Activated CD8-positive, alpha-beta memory T cell treated with anti-CD3 and anti-CD28 coated beads for 48 hours (primary cell): ENCODE measurements around the gene IPO13.
A peak's percentile ranks its signal among the peaks of the same experiment; 100 is the strongest.

Source experiments
- DNase-seq, 3 experiments: peaks; one replicate each; pipeline ENCODE4 v3.0.0-alpha.2; 2020; ENCODE audit warnings: low read depth in 2 of 3, low spot score in 2 of 3

IPO13 gene, protein sequence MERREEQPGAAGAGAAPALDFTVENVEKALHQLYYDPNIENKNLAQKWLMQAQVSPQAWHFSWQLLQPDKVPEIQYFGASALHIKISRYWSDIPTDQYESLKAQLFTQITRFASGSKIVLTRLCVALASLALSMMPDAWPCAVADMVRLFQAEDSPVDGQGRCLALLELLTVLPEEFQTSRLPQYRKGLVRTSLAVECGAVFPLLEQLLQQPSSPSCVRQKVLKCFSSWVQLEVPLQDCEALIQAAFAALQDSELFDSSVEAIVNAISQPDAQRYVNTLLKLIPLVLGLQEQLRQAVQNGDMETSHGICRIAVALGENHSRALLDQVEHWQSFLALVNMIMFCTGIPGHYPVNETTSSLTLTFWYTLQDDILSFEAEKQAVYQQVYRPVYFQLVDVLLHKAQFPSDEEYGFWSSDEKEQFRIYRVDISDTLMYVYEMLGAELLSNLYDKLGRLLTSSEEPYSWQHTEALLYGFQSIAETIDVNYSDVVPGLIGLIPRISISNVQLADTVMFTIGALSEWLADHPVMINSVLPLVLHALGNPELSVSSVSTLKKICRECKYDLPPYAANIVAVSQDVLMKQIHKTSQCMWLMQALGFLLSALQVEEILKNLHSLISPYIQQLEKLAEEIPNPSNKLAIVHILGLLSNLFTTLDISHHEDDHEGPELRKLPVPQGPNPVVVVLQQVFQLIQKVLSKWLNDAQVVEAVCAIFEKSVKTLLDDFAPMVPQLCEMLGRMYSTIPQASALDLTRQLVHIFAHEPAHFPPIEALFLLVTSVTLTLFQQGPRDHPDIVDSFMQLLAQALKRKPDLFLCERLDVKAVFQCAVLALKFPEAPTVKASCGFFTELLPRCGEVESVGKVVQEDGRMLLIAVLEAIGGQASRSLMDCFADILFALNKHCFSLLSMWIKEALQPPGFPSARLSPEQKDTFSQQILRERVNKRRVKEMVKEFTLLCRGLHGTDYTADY

DNA sequence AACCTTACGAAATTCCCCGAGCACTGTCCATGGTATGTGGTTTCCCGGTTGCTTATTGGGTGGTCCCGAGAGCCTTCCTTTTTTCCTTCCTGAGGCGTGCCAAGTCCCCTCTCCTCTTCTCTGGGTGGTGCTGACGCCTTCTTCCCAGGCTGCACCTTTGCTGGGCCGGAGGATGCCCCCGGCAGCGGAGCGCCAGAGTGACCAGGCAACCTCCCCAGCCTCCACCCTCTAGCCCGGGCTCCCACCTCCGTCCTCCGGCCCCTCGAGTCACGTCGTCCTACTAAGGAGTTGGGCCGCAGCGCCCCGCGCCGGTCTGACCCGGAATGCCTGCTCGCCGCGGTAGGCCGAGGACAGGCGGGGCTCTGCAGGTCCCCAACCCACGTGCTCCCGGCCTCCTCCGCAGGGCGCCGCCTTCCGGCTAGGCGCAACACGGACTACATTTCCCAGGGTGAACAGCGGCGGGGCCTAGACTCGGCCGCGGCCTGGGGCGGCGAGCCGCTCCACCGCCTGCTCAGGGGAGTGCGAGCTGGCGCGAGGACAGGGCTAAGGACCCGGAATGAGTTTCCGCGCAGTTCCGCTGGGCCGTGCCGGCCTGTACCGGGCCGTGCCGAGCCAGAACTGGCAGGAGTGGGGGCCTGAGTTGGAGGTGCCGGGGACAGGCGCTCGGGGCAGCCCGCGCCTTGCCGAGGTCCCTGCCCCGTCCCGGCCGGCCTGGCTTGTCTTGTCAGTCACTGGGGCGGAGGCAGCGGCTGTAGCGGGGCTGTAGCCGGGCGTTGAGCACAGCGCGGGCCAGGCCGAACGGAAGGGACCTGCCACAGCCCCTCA is at the start of gene IPO13:
TSS of gene IPO13 (plus strand) at position 715 of the 825 bp plus-strand sequence. CDS start 651 bp downstream, outside the sequence.
- DNase-seq = peak; percentile 82 to 94 (median 93)

DNA sequence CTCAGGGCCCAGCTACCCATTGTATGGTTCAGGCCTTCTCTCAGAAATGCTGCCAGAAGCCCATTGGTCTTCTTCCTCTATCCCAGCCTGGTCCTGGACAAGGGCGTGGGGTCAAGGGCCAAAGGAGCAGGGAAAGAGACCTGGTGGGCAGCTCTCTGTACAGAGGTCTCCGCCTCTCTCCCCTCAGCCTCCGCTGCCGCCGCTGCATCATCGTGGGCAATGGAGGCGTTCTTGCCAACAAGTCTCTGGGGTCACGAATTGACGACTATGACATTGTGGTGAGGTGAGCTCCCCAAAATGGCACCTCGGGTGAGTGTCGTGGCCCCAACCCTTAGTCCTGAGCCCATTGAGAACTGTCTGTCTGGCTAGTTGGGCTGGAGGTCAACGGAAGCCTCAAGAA is 47.8 kb upstream of the IPO13 start:
- DNase-seq = no peak

DNA sequence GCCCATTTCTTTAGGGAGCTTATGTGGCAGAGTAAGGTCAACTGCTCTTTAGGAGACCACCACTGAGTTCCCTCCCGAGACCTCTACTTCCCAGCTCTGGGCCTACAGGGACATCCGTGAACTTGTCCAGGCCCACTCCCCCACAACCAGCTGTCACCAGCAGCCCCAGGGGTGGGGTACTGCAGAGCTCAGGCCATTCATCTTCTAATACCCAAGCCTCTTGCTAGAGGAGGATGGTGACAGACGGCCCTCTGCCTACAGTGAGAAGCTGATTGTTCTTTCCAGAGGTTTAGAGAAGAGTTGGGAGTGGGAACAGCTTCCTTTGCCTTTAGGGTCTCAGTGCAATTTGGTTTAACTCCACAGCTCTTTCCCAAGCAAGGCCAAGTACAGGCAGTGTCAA is 46.4 kb upstream of the IPO13 start:
- DNase-seq = no peak

DNA sequence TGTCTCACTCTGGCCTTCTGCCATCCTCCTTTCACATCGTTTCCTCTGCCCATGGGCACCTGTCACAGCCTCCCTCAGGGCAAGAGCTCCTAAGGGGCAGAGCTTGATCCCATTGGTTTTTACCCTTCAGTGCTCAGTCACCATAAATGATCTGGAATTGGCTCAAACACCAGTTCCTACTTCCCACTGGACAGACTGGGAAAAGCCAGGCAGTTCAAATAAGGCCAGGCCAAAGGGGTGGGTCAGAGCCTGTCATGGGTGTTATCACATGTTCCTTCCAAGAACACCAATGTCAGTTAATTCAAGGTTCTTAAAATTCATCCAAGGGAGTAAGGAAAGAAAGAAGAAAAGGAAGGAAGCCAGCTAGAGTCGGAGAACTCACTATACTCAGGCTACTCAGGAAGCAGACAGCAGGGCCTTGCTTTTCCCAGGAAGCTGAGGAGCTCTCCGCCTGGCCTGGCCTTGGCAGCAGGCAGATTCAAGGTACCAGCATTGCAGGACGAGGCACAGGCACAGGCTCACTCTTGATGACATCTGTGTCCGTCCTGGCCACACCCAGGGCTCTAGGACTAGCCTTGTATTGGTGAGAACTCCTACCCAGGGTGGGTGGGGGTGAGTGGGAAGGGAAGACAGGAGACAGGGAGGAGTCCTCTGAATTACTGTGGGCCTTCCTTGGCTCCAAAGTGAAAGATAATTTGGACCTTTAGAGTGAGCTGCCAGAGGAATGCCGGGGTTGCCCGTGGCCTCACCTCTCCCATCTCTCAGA is 45.4 kb upstream of the IPO13 start:
- DNase-seq = no peak

DNA sequence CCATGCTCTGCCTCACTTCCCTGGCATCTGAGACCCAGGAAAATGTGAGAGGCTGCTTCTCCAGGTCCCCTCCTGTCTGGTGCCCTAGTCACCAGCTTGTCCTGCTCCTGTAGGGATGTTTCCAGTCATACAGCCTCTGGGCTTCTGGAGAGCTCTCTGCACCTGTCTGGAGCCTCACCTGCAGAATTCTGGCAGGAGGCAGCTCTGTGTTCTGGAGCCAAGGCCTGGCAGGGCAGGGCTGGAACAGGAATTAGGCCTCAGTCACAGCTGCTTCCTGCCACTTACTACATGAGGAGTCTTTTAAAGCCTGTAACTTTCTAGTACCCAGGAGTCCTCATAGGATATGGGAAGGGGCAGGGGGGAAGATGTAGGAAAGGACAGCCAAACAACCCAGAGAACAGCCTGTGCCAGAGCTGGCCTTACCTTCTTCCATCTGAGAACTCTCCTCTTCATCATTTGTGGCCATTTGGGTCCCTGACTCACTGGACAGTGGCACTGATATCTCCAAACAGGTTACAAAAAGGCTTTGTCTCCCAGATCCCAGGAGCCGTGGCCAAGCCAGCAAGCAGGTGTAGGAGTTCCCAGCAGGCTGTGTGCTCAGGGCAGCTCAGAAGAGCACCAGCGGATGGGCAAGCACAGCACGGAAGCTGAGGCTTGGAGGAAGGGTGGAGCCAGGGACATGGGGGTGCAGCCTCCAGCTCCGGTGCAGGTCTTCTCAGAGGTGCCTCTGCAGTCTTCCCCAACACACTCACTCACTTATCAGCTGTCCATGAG is 44.5 kb upstream of the IPO13 start:
- no peak for DNase-seq

DNA sequence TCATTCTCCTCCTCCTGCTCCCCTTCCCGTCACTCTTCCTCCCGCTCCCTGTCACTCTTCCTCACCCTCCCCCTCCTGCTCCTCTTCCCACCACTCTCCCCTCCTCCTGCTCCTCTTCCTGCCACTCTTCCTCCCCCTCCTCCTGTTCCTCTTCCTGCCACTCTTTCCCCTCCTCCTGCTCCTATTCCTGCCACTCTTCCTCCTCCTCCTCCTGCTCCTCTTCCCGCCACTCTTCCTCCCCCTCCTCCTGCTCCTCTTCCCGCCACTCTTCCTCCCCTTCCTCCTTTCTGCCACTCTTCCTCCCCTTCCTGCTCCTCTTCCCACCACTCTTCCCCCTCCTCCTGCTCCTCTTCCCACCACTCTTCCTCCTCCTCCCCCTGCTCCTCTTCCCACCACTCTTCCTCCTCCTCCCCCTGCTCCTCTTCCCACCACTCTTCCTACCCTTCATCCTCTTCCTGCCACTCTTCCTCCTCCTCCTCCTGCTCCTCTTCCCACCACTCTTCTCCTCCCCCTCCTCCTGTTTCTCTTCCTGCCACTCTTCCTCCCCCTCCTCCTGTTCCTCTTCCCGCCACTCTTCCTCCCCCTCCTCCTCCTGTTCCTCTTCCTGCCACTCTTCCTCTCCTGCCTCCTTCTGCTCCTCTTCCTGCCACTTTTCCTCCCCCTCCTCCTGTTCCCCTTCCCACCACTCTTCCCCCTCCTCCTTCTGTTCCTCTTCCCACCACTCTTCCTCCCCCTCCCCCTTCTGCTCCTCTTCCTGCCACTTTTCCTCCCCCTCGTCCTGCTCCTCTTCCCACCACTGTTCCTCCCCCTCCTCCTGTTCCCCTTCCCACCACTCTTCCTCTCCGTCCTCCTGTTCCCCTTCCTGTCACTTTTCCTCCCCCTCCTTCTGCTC is 41.8 kb upstream of the IPO13 start:
- no peak for DNase-seq

DNA sequence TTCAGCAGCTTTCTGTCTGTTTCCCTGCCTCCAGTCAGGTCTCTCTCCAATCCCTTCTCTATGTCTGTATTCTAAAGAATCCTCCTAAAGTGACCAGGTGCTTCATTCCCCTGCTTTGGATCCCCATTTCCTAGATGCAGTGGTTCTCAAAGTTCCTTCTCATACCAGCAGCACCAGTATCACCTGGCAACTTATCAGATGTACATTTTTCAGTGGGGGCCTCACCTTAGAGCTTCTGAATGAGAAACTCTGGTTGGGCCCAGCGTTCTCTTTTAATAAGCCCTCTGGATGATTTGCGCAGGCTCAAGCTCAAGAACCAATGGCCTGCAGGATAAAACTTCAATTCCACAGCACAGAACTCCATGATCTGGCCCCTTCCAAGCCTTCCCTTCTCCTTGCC is 38.5 kb upstream of the IPO13 start:
- no peak for DNase-seq

DNA sequence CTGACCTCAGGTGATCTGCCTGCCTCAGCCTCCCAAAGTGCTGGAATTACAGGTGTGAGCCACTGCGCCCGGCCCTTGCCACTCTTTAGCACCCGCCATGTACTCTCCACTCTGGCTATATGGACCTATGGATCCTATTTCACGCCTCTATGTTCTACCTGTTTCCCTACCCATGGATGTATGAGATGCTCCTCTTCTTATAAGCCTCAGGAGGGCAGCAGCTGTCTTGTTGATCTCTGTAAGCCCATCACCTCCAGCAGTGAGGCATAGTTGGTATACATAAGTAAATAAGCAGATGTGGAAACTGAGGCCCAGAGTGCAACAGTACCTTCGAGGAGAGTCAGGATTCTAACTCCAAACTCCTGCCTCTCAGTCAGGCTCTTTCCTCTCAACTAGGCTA is 37.9 kb upstream of the IPO13 start:
- no peak for DNase-seq

DNA sequence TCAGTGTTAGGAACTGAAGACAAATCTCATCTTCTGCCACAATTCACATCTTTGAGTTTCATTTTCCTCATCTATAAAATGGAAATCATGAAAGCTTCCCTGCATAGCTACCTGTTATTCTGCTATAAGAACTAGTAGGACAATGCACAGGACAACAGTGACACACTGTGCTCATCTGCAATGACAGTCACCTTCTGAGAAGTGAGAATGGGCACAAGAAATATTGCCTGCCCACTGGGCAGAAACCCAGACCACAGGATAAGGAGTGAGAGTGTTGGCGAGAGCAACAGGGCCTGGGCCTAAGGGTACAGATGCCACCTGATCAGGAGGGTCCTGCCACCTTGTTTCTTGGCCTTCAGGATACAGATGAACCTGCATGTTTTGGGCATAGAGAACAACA is 36.4 kb upstream of the IPO13 start:
- DNase-seq = no peak

DNA sequence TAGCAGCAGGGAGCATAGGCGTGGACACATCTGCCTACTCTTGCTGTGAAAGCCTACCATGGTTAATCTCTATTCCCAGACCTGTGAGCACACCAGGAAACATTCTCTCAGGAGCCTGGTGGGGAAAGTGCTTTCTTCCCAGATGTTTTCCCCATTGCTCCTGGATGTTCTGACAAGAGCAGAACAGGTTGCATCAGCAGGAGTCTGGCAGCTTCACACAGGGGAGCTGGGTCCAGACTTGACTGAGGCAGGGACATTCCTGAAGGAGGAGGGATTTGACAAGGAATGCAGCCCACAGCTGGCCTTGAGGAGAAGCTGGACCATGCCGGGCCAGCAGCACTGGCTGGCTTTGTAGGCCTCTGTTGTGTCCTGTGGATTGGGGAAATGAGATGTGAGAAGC is 34.1 kb upstream of the IPO13 start:
- DNase-seq = no peak

DNA sequence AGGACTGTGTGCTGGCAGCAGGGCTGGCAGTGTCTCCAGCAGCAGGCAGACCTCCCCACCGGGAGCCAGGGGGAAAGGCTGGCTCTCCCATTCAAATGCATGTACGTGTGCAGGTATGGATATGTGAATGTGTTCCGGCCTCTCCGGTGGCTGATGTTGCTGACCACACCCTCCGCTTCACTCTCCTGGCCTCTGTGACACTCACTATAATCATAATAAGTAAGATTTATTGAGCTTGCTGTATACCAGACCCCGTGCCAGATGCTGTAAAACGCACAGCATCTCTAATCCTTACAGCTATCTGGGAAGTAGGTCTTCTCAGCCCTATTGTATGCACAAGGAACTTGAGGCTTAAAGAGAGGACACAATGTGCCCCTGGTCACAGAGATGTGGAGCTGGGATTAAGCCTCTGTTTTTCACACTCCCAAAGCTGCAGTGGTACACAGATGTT is 33.7 kb upstream of the IPO13 start:
- no peak for DNase-seq

DNA sequence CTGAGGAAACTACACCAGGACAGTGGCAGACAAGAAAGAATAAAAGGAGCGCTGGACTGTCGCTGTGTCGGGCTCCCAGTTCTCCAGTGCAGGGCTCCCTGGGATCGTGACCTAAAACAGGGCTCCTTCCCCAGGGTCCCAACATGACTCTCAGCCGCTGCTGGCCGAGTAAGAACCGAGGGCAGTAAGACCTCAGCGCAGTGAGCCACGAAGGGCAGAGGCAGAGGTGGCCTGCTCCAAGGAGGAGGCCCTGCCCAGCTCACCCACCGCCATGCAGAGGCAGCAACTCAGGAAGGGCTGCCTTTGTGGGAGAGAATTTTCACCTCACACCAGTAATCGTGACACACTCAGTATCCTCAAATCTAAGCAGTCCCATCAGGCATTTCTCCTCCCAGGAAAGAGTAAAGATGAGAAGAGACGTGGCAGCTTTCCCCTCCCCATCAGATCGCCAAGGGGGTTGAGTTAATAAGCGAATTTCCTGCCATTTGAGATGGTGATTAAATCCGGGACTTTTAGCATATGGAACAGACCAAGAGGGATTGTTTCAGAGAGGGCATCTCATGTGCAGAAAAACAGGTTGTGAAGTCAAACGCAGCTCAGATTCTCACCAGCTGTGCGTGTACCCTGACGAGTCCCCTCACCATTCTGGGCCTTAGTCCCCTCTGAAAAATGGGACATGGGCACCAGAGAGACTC is 32.9 kb upstream of the IPO13 start:
- DNase-seq = no peak

DNA sequence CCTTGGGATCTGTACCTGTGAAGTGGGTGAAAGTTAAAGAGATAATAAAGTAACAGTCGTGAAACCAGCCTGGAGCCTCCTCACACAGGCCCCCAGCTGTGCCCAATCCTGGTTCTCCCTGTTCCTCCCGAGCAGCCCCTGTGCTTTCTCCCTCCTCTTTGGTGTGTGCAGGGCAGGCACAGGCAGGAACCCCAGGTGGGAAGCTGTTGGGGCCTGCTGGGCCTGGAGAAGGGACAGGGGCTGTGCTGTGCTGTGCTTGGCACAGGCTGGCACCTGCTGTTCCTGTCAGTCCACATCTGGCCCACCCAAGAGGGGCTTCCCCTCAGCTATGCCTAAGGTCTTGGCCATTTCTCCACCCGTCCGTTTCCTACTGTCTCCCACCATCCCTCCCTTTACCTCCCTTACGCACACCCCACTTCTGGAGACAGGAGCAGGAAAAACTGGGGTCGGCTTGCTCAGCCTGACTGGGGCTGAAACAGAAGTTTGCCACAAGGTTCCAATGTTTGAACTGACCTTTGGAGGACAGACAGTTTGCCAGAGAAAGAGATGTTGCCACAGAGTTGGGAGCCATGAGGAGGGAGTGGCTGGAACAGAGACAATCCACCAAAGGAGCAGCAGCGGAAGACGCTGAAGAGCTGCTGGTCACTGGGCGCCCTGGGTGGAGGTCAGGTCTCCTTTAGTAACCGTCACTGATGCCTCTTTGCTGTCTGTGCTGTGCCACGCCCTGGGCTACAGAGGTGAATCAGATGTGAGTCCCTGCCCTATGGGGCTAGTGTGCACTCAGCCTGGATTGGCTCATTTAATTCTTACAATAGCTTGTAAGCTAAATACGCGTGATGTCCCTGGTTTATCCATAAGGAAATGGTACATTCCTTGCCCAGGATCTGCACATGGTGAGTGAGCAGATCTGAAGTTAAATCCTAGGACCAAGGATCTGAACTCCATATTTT is 31.9 kb upstream of the IPO13 start:
- no peak for DNase-seq

DNA sequence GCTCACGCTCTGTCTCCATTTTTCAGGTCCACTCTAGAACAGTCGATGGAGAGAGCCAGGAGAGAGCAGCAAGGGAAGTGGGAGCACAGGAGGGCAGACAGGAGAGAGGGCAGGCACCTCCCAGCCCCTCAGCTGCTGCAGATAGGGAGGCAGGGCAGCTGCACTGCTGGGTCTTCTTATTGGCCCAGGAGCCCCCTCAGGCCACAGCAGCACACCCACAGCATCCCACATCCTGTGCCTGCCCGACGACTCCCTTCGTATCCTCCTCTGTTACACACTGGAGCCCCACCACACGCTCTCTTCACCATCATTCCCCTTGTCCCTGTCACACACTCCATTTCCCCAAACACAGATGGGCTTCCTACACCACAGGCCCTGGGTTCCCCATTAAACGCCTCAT is 26.8 kb upstream of the IPO13 start:
- no peak for DNase-seq

DNA sequence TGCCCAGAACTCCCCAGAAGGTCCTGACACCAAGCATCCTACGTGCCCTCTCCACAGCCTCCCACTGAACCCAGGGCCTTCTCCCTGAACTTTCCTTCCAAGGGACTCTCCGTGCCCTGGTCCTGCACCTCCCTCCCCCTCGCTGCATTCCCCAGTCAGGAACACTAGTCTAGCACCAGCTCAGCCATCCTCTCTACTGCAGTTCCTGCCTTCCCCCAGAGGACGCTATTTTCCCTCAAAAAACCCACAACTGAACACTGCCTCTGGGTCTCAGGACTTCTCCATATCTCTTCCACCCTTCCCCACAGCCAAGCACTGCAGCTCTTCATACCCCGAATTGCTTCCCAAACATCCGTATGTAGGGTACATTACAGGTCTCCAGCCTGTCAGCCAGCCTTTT is 25.7 kb upstream of the IPO13 start:
- DNase-seq = no peak

DNA sequence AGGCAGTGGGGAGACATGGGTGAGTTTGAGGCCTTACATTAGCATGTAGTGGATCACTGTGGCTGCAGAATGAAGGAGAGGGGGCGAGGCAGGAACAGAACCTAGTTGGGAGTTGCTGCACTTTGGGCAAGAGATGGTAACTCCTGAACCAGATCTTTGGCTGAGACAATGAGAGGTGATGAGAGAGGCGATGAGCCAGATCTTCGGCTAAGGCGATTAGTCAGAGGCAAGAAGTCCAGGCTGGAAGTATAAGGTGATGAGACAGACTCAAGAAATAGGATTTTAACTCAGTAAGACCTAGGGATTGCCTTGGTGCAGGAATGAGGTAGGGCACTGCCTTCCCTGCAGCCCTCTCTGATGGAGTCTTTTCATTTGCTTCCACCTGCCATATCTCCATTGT is 22.2 kb upstream of the IPO13 start:
- no peak for DNase-seq

DNA sequence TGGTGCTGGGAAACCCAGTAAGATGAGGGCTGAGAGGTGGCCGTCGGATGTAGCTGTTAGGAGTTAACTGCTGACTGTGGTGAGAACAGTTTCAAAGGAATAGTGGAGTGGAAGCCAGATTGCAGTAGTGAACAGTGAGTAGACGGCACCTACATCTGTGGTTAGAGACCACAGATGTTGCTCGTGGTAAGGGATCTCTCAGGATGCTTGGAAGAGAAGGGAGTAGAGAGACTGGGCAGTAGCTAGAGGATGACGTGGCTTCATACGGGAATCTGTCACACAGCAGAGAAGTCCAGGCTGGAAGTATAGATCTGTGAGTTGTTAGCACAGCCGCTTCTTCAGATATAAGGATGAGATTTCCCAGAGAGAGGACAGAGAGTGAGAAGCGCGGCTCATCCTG is 20.9 kb upstream of the IPO13 start:
- no peak for DNase-seq
